ENCODE data around the gene L2HGDH.

Gene L2HGDH

GRCh38 chr14:50285861-50286260 lies 26.2 kb downstream of the L2HGDH start:
- DNase-seq, result no peak

GRCh38 chr14:50272498-50272897 lies 39.5 kb downstream of the L2HGDH start:
- DNase-seq, result no peak

GRCh38 chr14:50270932-50271331 lies 41.1 kb downstream of the L2HGDH start:
- DNase-seq, result no peak

GRCh38 chr14:50265029-50265428 lies 47.0 kb downstream of the L2HGDH start:
- DNase-seq, result no peak

GRCh38 chr14:50263321-50263720 lies 48.7 kb downstream of the L2HGDH start:
- no peak for DNase-seq

GRCh38 chr14:50262865-50263264 lies 49.2 kb downstream of the L2HGDH start:
- DNase-seq, result no peak

- no peak for DNase-seq
Observed at GRCh38 chr14:50260511-50260910, 51.5 kb downstream of the L2HGDH start.

- no peak for DNase-seq
Observed at GRCh38 chr14:50260072-50260471, 52.0 kb downstream of the L2HGDH start.

- DNase-seq, result no peak
Observed at GRCh38 chr14:50257732-50258131, 54.3 kb downstream of the L2HGDH start.

GRCh38 chr14:50254248-50254647 lies 57.8 kb downstream of the L2HGDH start:
- no peak for DNase-seq

- no peak for DNase-seq
Observed at GRCh38 chr14:50249136-50249775, 62.8 kb downstream of the L2HGDH start.

- DNase-seq, result no peak
Observed at GRCh38 chr14:50247245-50247644, 64.8 kb downstream of the L2HGDH start.

- DNase-seq, result no peak
Observed at GRCh38 chr14:50242566-50243310, 69.3 kb downstream of the L2HGDH start.

GRCh38 chr14:50242096-50242495 lies 69.9 kb downstream of the L2HGDH start:
- DNase-seq, result no peak

- DNase-seq, result no peak
Observed at GRCh38 chr14:50237427-50237826, 74.6 kb downstream of the L2HGDH start.

GRCh38 chr14:50233951-50234250 lies 78.1 kb downstream of the L2HGDH start:
- DNase-seq, result no peak

- peak; percentile 14 for DNase-seq
Observed at GRCh38 chr14:50233166-50233950, 78.7 kb downstream of the L2HGDH start.

GRCh38 chr14:50232276-50232642 lies 79.8 kb downstream of the L2HGDH start:
- no peak for DNase-seq

- peak; percentile 76 for DNase-seq
Observed at GRCh38 chr14:50231475-50232275, 80.4 kb downstream of the L2HGDH start, which contains the start of gene SOS2. Gene SOS2, minus strand, starts transcription at chr14:50231578. Its CDS starts 295 bp downstream, at chr14:50231283.

- DNase-seq, result no peak
Observed at GRCh38 chr14:50230701-50231474, 81.1 kb downstream of the L2HGDH start.

GRCh38 chr14:50230401-50230700 lies 81.7 kb downstream of the L2HGDH start:
- no peak for DNase-seq

GRCh38 chr14:50229681-50230080 lies 82.3 kb downstream of the L2HGDH start:
- no peak for DNase-seq

GRCh38 chr14:50228313-50228712 lies 83.7 kb downstream of the L2HGDH start:
- no peak for DNase-seq
